Hepatocyte (in vitro differentiated cells): ENCODE results near the gene ETV6.

Source experiments
- CTCF ChIP-seq: fragments of 200-600 bp; sonication (generic); IDR thresholded peaks from 2 replicates; pipeline ENCODE4 v1.5.1; 2016; ENCODE audit warnings: antibody characterized with exemption, mild to moderate bottlenecking; ENCODE audit not compliant: poor library complexity
- EZH2 ChIP-seq: fragments of 200-600 bp; sonication (generic); IDR thresholded peaks from 2 replicates; pipeline ENCODE4 v1.6.1; 2016; ENCODE audit warnings: antibody characterized with exemption, mild to moderate bottlenecking, borderline replicate concordance
- EZH2phosphoT487 ChIP-seq: fragments of 200-600 bp; sonication (generic); IDR thresholded peaks from one replicate; pipeline ENCODE4 v1.6.1; 2018; ENCODE audit warnings: antibody characterized with exemption, mild to moderate bottlenecking, low read depth, moderate library complexity; ENCODE audit not compliant: unreplicated experiment, severe bottlenecking

GRCh38 chr12:11793921-11794710, 144.6 kb downstream of the ETV6 start:
- no peak for TF ChIP-seq CTCF
- TF ChIP-seq EZH2phosphoT487 = no peak
- no peak for TF ChIP-seq EZH2
